NT2/D1 (cell line): Measurements from ENCODE around the gene MAP9.

ENCODE experiments used
- SUZ12 ChIP-seq: IDR thresholded peaks from 2 replicates; pipeline ENCODE4 v1.6.1; 2011; ENCODE audit not compliant: insufficient read length, insufficient read depth; ENCODE audit errors: extremely low read depth
- ZNF274 ChIP-seq: IDR thresholded peaks from 2 replicates; pipeline ENCODE4 v1.6.1; 2011; ENCODE audit warnings: mild to moderate bottlenecking, low read depth, low read length

DNA sequence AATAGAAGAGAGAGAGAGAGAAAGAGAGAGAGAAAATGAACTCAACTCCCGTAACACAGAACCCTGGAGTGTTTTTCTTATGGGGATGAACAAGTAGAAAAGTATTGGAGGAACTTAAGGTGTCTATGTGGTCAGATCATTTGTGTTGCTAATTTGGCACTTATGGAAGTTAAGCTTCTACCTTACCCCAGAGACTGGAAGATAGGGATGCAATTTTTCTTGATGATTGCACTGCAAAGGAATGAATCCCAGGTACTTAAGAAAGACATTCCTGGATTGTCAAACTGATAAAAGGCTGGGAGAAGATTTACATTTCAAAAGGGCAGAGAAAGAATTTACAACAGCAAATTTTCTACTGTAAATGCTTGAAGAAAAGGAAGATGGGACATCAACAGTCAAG, 57.2 kb downstream of the MAP9 start:
- TF ChIP-seq SUZ12 (no peak), ZNF274 (no peak)
